HEK293T (cell line): ENCODE data around the gene LMAN2.

Experiments used
- BHLHE40 ChIP-seq: fragments of 450-650 bp; IDR thresholded peaks from 2 replicates; pipeline ENCODE4 v1.6.1; 2016; ENCODE audit warnings: mild to moderate bottlenecking, moderate library complexity, borderline replicate concordance
- ELF4 ChIP-seq: fragments of 450-650 bp; IDR thresholded peaks from 2 replicates; pipeline ENCODE4 v1.6.1; 2017; ENCODE audit warnings: antibody characterized with exemption
- FOXA1 ChIP-seq: fragments of 450-650 bp; IDR thresholded peaks from 2 replicates; pipeline ENCODE4 v1.6.1; 2016; ENCODE audit warnings: mild to moderate bottlenecking
- FOXK2 ChIP-seq: fragments of 450-650 bp; IDR thresholded peaks from 2 replicates; pipeline ENCODE4 v1.6.1; 2016; ENCODE audit warnings: mild to moderate bottlenecking
- LEF1 ChIP-seq: fragments of 450-650 bp; IDR thresholded peaks from 2 replicates; pipeline ENCODE4 v1.6.1; 2017; ENCODE audit warnings: mild to moderate bottlenecking, borderline replicate concordance
- PKNOX1 ChIP-seq: fragments of 450-650 bp; IDR thresholded peaks from 2 replicates; pipeline ENCODE4 v1.6.1; 2016
- SP1 ChIP-seq: fragments of 450-650 bp; IDR thresholded peaks from 2 replicates; pipeline ENCODE4 v1.6.1; 2017
- SUZ12 ChIP-seq: fragments of 450-650 bp; IDR thresholded peaks from 2 replicates; pipeline ENCODE4 v1.6.1; 2016; ENCODE audit warnings: mild to moderate bottlenecking
- TARDBP ChIP-seq: fragments of 450-650 bp; IDR thresholded peaks from 2 replicates; pipeline ENCODE4 v1.6.1; 2016

- TF ChIP-seq SP1 (no peak), FOXA1 (no peak), FOXK2 (no peak), LEF1 (no peak), ELF4 (no peak), PKNOX1 (no peak), BHLHE40 (no peak), SUZ12 (no peak), TARDBP (no peak)
These were observed 59.7 kb downstream of the LMAN2 start for GRCh38 chr5:177291735-177292134.
